Measurements from ENCODE around the gene KCNJ8.

GRCh38 chr12:21788089-21788983 is 13.8 kb upstream of the KCNJ8 start:
- TF ChIP-seq CTCF (conservative IDR thresholded peaks at IDR 0.05; ENCODE audit: low read length): no peak
- no peak for TF ChIP-seq EZH2phosphoT487 (IDR thresholded peaks at IDR 0.05; ENCODE audit: borderline replicate concordance)

Data from Loucy (cell line).